Keratinocyte (primary cell): ENCODE data around the gene NFATC1. TPM values are rescaled to one million over a fixed set of nuclear protein-coding genes. Genes with fewer than 3 reads are reported as not detected.

Source experiments
- DNase-seq: peaks from one replicate; pipeline ENCODE4 v3.0.0-alpha.2; 2011; ENCODE audit warnings: low read depth, missing footprints, low spot score
- FAIRE-seq: peaks from 2 replicates; lab custom pipeline; 2011; peaks lifted over from hg19 to GRCh38; lab: Jason Lieb, UNC
- H2AFZ ChIP-seq: 2 replicates; pipeline ENCODE4 v1.6.0; 2012; ENCODE audit warnings: low read length, control low read depth, inconsistent platforms; ENCODE audit not compliant: control insufficient read depth
- H3K27ac ChIP-seq: 2 replicates; pipeline ENCODE4 v1.5.1; 2011; ENCODE audit warnings: low read length; ENCODE audit not compliant: control insufficient read depth, insufficient read depth
- H3K27me3 ChIP-seq: 3 replicates; pipeline ENCODE4 v1.6.0; 2011; ENCODE audit warnings: low read length; ENCODE audit not compliant: control insufficient read depth, insufficient read depth; ENCODE audit errors: extremely low read depth
- H3K36me3 ChIP-seq, 2 experiments: 2 replicates in 1 of 2; 3 replicates in 1 of 2; pipeline ENCODE4 v1.5.1; 2011; ENCODE audit warnings: low read length in 2 of 2, mild to moderate bottlenecking in 1 of 2; ENCODE audit not compliant: control insufficient read depth in 2 of 2, insufficient read depth in 2 of 2; ENCODE audit errors: extremely low read depth in 1 of 2
- H3K4me1 ChIP-seq: 3 replicates; pipeline ENCODE4 v1.5.1; 2011; ENCODE audit warnings: low read length; ENCODE audit not compliant: control insufficient read depth, insufficient read depth; ENCODE audit errors: extremely low read depth
- H3K4me2 ChIP-seq: 3 replicates; pipeline ENCODE4 v1.6.0; 2011; ENCODE audit warnings: low read depth, low read length; ENCODE audit not compliant: control insufficient read depth, insufficient read depth; ENCODE audit errors: extremely low read depth
- H3K4me3 ChIP-seq, 3 experiments: fragments of 200-600 bp in 1 of 3; sonication (generic) in 1 of 3; 2 replicates in 2 of 3; 3 replicates in 1 of 3; pipeline ENCODE4 v1.5.1; 2011 to 2016; ENCODE audit warnings: low read length in 3 of 3, mild to moderate bottlenecking in 3 of 3, control low read depth in 2 of 3, inconsistent platforms in 1 of 3, low read depth in 1 of 3, mixed read lengths in 1 of 3, mixed run types in 1 of 3, moderate library complexity in 1 of 3; ENCODE audit not compliant: control insufficient read depth in 2 of 3, insufficient read depth in 2 of 3; ENCODE audit errors: extremely low read depth in 1 of 3
- H3K79me2 ChIP-seq: 2 replicates; pipeline ENCODE4 v1.6.0; 2012; ENCODE audit warnings: low read length; ENCODE audit not compliant: control insufficient read depth, insufficient read depth
- H3K9ac ChIP-seq: 3 replicates; pipeline ENCODE4 v1.6.0; 2011; ENCODE audit warnings: low read length; ENCODE audit not compliant: control insufficient read depth, insufficient read depth; ENCODE audit errors: extremely low read depth
- H3K9me1 ChIP-seq: 3 replicates; pipeline ENCODE4 v1.6.0; 2011; ENCODE audit warnings: low read length; ENCODE audit not compliant: control insufficient read depth, insufficient read depth; ENCODE audit errors: extremely low read depth
- H3K9me3 ChIP-seq: 2 replicates; pipeline ENCODE4 v1.5.1; 2012; ENCODE audit warnings: low read depth, low read length; ENCODE audit not compliant: control insufficient read depth
- H4K20me1 ChIP-seq: 3 replicates; pipeline ENCODE4 v1.6.0; 2011; ENCODE audit warnings: low read length; ENCODE audit not compliant: control insufficient read depth, insufficient read depth; ENCODE audit errors: extremely low read depth
- EZH2 ChIP-seq: IDR thresholded peaks from one replicate; pipeline ENCODE4 v1.6.1; 2012; ENCODE audit warnings: inconsistent platforms, mild to moderate bottlenecking, low read length, moderate library complexity
- dilution Hi-C: fragments of 300-500 bp; cut with MboI; formaldehyde crosslinking; loops from one replicate; pipeline ENCODE4 v1.7.0; 2020; ENCODE audit warnings: low sequenced_read_pairs; ENCODE audit not compliant: extremely low pct_ligation_motif_present
- polyA plus RNA-seq, 5 experiments: library from polyadenylated mRNA; depleted of rRNA in 3 of 5; stranded (reverse) in 3 of 5; stranded (forward) in 1 of 5; unstranded in 1 of 5; fragments of >200 nt; gene quantifications; 1 replicate in 1 of 5; 2 replicates in 3 of 5; 3 replicates in 1 of 5; pipeline versions ENCODE4 v1.2.1 to v1.2.3, GENCODE V29; 2011 to 2012; ENCODE audit warnings: missing spikeins in 2 of 5, low read depth in 1 of 5, low replicate concordance in 1 of 5
- TF ChIP-seq, protein P1 (sequence below), 3 experiments: IDR thresholded peaks in 1 of 3; conservative IDR thresholded peaks in 1 of 3; optimal IDR thresholded peaks in 1 of 3; 2 replicates in 2 of 3; 3 replicates in 1 of 3; pipeline versions ENCODE3 to v1.5.1; 2011; ENCODE audit warnings: low read length in 3 of 3, mild to moderate bottlenecking in 3 of 3, moderate library complexity in 2 of 3, control low read depth in 1 of 3, inconsistent platforms in 1 of 3; ENCODE audit not compliant: insufficient read depth in 2 of 3; ENCODE audit errors: extremely low read depth in 1 of 3

Gene NFATC1
- polyA plus RNA-seq, 1 donor (not counting 4 experiments of a cell fraction or from before 2014, with no cell fraction given): 0.77 TPM

DNA sequence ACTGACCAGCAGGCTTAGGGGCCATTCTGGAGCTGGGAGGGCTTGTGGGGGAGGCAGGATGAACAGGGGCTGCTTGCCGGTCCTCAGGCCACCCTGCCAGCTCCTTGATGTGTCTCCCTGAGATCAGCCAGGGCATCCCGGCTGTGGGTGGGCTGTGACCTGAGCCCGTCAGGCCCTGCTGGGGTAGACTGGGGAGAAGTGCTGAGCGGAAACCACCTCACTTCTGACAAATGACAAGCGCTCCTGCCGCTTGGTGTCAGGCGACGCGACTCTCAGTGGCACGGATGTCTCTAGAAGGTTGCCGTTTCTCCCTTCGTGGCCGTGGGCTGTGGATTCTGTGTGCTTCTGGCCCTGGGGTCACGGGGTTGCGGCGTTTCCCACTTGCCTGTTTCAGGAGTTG, 45.7 kb downstream of the NFATC1 start:
- H3K36me3 ChIP-seq: no peaks in the 10 kb centered on the region
- no peaks in the 10 kb centered on the region for H3K27me3 ChIP-seq
- no peak overlapping the region for H3K27ac ChIP-seq
- H3K79me2 ChIP-seq: no peaks in the 10 kb centered on the region
- H4K20me1 ChIP-seq: no peaks in the 10 kb centered on the region
- no peak overlapping the region for H3K9ac ChIP-seq
- no peak overlapping the region for H3K4me3 ChIP-seq
- FAIRE-seq: no peak
- H3K4me1 ChIP-seq: no peaks in the 10 kb centered on the region
- TF ChIP-seq, protein P1, sequence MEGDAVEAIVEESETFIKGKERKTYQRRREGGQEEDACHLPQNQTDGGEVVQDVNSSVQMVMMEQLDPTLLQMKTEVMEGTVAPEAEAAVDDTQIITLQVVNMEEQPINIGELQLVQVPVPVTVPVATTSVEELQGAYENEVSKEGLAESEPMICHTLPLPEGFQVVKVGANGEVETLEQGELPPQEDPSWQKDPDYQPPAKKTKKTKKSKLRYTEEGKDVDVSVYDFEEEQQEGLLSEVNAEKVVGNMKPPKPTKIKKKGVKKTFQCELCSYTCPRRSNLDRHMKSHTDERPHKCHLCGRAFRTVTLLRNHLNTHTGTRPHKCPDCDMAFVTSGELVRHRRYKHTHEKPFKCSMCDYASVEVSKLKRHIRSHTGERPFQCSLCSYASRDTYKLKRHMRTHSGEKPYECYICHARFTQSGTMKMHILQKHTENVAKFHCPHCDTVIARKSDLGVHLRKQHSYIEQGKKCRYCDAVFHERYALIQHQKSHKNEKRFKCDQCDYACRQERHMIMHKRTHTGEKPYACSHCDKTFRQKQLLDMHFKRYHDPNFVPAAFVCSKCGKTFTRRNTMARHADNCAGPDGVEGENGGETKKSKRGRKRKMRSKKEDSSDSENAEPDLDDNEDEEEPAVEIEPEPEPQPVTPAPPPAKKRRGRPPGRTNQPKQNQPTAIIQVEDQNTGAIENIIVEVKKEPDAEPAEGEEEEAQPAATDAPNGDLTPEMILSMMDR (optimal IDR thresholded peaks at IDR 0.05 in 1 of 3, IDR thresholded peaks at IDR 0.05 in 1 of 3, conservative IDR thresholded peaks at IDR 0.05 in 1 of 3; ENCODE audit: extremely low read depth in 1 of 3, insufficient read depth in 2 of 3, low read length in 3 of 3): no peak
- no peak for TF ChIP-seq EZH2
- dilution Hi-C loops: no loop called here
- no peak overlapping the region for H2AFZ ChIP-seq
- H3K4me2 ChIP-seq: no peak overlapping the region
- H3K9me3 ChIP-seq: no peaks in the 10 kb centered on the region
- H3K9me1 ChIP-seq: no peaks in the 10 kb centered on the region
- no peak for DNase-seq

GRCh38 chr18:79442508-79443221, 46.9 kb downstream of the NFATC1 start:
- dilution Hi-C loops: no loop called here
- no peak overlapping the region for H3K27ac ChIP-seq
- no peaks in the 10 kb centered on the region for H4K20me1 ChIP-seq
- no peaks in the 10 kb centered on the region for H3K9me1 ChIP-seq
- H3K27me3 ChIP-seq: no peaks in the 10 kb centered on the region
- no peaks in the 10 kb centered on the region for H3K36me3 ChIP-seq
- TF ChIP-seq, protein P1 (optimal IDR thresholded peaks at IDR 0.05 in 1 of 3, IDR thresholded peaks at IDR 0.05 in 1 of 3, conservative IDR thresholded peaks at IDR 0.05 in 1 of 3; ENCODE audit: extremely low read depth in 1 of 3, insufficient read depth in 2 of 3, low read length in 3 of 3): no peak
- TF ChIP-seq EZH2: no peak
- no peak overlapping the region for H3K4me2 ChIP-seq
- H3K4me3 ChIP-seq: no peak overlapping the region
- DNase-seq: no peak
- H3K4me1 ChIP-seq: no peaks in the 10 kb centered on the region
- H3K9me3 ChIP-seq: no peaks in the 10 kb centered on the region
- no peaks in the 10 kb centered on the region for H3K79me2 ChIP-seq
- no peak overlapping the region for H3K9ac ChIP-seq
- no peak for FAIRE-seq
- no peak overlapping the region for H2AFZ ChIP-seq
